Renal cortex interstitium (tissue), 15 donors: ENCODE results near the gene SORCS2. TPM values are rescaled to one million over a fixed set of nuclear protein-coding genes. Genes with fewer than 3 reads are reported as not detected.

Experiments
- DNase-seq, 11 donors: peaks; one replicate each; pipeline ENCODE4 v3.0.0-alpha.2; 2013; ENCODE audit warnings: low read depth in 9 of 11, low spot score in 4 of 11; ENCODE audit errors: extremely low read depth in 1 of 11
- long read RNA-seq, 16 experiments: transcript quantifications; one replicate each; lab custom pipeline, GENCODE V29; 2026
- polyA plus RNA-seq, 3 donors: library from polyadenylated mRNA; unstranded; fragments of 120-200 nt; gene quantifications; one replicate each; pipeline ENCODE4 v1.2.1, GENCODE V29; 2013; ENCODE audit not compliant: insufficient read length in 3 of 3

Gene SORCS2
- polyA plus RNA-seq = 10 to 100 TPM in 1 of 3 donors, 1 to 10 TPM in 2; 8.3 to 13.3 (median 9.9) TPM
- long read RNA-seq, donor 1 = 0 reads
- long read RNA-seq, donor 2, partial matches to known transcripts = 0 of 2 reads
- long read RNA-seq, donor 2, other reads (novel, unspliced or antisense) = 0 of 2 reads
- long read RNA-seq, donor 3 = 0 reads
- long read RNA-seq, donor 4 = 0 reads
- long read RNA-seq, donor 5 = 0 reads
- long read RNA-seq, donor 6 = 0 reads
- long read RNA-seq, donor 7 = 0 reads
- long read RNA-seq, donor 8 = 0 reads
- long read RNA-seq, donor 9, partial matches to known transcripts = 0 of 1 reads
- long read RNA-seq, donor 9, other reads (novel, unspliced or antisense) = 0 of 1 reads
- long read RNA-seq, donor 10 = 0 reads
- long read RNA-seq, donor 11, partial matches to known transcripts = 0 of 1 reads
- long read RNA-seq, donor 11, other reads (novel, unspliced or antisense) = 0 of 1 reads
- long read RNA-seq, donor 12 = 0 reads
- long read RNA-seq, donor 13 = 0 reads
- long read RNA-seq, donor 14 = 0 reads
- long read RNA-seq, donor 15 = 0 reads
- long read RNA-seq, donor 16, partial matches to known transcripts = 6 of 7 reads
- long read RNA-seq, donor 16, other reads (novel, unspliced or antisense) = 0 of 7 reads

DNA sequence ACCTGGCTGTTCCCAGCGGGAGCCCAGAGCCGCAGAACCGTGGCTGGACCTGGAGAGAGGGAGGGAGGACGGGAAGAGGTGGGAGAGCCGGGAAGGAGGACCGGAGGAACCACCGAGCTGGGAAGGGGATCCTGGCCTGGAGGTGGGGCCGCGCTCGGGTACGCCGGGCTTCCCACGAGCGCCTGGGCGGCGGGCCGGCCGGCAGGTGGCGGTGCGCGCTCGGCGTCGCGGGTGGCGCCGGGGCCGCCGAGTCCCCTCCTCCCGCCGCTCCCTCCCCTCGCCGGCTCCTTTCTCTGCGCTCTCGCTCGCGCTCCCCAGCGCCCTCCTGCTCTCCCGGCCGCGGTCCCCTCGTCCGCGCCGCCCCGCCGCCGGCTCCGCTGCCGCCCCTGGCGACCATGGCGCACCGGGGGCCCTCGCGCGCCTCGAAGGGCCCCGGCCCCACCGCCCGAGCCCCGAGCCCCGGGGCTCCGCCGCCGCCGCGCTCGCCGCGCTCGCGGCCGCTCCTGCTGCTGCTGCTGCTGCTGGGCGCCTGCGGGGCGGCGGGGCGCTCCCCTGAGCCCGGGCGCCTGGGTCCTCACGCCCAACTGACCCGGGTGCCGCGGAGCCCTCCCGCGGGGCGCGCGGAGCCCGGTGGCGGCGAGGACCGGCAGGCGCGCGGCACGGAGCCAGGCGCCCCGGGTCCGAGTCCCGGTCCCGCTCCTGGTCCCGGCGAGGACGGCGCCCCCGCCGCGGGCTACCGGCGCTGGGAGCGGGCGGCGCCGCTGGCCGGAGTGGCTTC is at the start of gene SORCS2:
TSS of gene SORCS2 (plus strand) at position 287 of the 778 bp plus-strand sequence.
- DNase-seq = peak in 6 of 11 donors; percentile 45 to 69 (median 65)

DNA sequence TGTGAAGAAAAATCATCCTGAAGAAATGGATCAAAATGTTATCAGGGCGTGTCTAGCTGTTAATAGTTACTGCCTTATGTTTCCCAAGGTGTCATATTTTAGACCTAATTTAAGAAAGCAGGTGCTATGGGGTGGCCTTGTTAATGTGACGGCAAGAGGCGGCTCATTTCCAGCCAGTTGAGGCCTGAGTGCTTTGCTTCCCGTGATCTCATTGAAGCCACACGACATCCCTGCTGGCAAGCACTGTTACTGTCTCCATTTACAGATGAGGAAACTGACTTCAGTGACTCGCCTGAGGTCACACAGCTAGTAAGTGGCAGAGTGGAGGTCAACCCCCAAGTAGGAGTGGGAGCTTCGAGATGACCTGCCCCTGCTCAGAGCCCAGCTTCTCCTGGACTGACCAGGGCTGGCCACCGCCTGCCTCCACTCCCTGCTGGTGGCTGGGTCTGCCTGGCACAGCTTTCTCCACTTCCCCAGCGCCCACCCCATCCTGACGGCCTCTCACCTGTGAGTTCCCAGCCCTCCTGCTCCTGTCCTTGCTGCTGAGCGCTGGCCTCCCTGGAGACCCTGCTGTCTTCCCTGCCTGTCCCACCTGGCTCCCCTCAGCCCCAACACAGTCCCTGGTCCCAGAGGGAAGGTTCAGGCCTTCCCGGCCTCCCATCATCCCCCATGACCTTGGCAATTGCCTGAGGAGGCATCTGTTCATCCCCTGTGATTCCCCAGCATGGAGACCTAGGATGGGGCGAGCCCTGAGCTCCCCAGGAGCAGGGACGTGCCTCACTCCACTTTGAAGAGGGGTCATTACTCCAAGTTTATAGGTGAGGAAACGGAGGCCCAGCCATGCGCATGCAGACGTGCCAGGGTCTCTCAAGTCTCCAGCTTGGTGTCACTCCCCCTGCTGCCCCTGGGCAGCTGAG is 47.7 kb upstream of the SORCS2 start:
- DNase-seq = no peak

GRCh38 chr4:7145291-7145934 is 46.9 kb upstream of the SORCS2 start:
- no peak for DNase-seq

DNA sequence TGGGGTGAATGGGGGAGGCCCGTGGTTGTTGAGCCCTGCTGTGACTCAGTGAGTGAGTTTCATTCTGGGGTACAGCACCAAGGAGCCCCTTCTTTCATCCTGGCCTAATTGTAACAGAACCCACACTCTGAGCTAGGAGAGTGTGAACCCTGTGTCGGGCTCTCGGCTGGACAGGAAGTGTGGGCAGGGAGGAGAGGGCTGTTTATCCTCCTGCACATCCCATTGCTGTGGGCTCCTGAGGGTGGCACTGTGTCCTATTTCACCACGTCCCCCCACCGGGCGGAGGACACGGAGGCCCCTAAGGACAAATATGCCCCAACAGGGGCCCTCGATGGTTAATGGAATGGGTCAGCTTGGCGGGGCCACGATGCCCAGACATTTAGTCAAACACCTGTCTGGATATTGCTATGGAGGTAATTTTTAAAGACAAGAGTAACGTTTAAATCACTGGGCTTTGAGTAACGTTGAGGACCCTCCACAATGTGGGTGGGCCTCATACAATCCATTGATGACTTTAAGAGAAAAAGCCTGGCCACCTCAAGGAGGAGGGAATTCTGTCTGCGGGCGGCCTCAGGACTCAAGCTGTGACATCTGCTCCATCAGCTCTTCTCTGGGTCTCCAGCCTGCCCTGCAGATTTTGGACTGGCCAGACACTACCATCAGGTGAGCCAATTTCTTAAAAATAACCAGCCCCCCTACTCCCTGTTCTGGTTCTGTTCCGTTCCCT is 46.1 kb upstream of the SORCS2 start:
- DNase-seq = no peak

GRCh38 chr4:7146786-7147115 is 45.6 kb upstream of the SORCS2 start:
- DNase-seq = no peak

DNA sequence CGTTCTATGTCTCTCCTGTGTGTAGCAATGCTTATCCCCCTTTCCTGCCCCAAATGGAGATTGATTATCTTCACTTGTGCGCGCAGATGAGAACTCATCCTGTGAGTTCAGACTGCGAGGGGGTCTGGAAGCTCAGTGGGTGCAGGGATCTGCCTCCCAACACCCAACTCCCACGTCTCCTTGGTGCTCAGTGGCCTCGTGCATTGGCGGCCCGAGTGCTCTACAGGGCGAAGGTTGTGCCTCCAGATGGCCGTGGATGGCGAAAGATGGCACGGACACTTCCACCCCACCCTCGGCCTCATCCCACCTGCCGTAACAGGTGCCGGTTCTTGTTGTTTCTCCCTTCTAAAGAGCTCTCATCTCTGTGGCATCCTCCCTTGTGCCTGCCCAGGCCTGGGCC is 45.1 kb upstream of the SORCS2 start:
- DNase-seq = no peak

- no peak for DNase-seq
Observed at GRCh38 chr4:7147661-7148310, 44.6 kb upstream of the SORCS2 start.

- no peak for DNase-seq
Observed at GRCh38 chr4:7148337-7148736, 44.0 kb upstream of the SORCS2 start.

DNA sequence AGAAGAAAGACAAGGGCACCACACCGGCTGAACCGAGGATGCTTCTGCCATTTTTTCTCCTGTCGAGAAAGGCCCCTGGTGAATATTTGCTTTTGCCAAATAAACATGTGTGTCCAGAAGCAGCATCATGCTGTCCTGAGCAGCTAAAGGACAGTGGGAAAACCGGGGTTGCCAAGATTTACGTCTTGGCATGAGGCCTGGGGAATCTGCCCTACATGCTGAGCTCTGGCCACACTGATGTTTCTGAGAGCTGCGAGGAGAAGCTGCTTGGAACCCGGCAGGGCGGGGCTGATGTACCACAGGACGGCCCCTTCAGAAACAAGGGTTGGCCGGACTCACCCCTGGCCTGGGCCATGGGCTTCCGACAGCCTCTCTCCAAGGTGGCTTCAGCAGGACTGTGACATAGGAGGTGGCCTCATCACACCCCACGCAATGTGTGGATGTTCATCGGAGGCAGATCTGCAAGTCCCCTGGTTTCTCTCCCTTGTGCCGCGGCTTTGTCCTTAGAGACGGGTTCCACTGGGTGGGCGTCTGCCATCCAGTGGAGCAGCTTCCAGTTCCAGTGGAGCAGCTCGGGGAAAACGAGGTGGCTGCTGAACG is 42.2 kb upstream of the SORCS2 start:
- DNase-seq = no peak

DNA sequence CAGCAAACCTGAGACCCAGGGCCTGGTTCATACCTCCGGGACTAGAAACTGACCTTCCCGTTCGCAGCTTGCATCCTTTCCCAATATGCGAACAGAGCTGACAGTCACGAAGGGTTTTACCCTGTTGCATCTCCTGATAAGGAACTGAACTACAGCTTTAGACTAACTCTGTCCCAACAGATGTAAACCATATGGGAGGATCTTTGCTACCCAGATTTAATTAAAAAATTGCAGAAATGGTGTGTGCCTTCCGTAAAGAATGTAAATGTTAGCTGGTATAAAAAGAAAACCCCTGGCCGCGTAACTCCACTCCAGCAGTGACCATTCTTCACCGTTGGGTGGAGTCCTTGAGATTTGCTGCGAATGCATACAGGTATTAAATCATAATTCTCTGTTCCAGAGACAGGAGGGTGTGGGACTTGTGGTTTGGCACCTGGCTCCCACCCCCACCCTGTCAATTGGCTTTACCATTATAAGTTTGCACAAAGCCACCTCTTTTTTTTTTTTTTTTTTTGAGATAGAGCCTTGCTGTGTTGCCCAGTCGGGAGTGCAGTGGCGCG is 40.6 kb upstream of the SORCS2 start:
- DNase-seq = no peak

GRCh38 chr4:7153711-7154110 is 38.6 kb upstream of the SORCS2 start:
- no peak for DNase-seq

GRCh38 chr4:7154351-7154981 is 37.9 kb upstream of the SORCS2 start:
- no peak for DNase-seq

DNA sequence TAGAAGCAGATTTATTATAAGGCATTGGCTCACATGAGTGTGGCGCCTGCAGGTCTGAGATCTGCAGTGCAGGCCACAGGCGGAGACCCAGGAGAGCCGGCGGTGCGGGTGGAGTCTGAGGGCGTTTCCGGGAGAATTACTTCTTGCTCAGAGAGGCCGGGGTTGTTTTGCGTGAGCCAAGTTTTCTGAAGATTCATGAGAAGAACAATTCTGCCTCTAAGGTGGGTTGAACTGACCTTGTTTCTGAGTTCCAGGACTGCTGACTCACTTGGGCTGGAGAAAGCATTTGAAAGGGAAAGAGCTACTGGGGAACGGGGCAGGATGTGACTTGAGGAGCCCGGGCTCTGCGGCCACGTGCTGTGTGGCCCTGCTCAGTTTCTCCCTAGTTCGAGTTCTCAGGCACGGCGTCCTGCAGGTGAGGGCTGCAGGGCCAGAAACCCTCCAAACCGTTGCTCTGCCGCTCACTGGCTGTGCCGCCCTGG is 36.7 kb upstream of the SORCS2 start:
- no peak for DNase-seq

DNA sequence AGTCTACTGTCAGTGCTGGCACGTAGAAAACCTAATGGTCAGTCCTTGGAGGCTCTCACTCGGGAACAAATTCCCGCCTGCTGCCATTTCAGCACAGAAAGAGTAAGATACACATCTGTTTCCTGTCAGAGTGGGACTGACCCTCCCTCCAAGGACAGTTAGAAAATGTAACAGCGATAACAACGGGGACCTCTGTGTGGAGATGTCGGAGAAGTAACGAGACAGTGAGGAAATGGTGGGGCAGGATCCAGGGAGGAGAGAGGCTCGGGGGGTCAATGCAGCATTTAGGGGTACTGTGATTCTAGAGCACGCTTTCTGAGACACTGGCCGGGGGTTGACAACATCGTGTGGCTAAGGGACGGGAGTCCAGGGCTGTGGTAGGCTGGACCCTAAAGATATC is 36.0 kb upstream of the SORCS2 start:
- DNase-seq = no peak

DNA sequence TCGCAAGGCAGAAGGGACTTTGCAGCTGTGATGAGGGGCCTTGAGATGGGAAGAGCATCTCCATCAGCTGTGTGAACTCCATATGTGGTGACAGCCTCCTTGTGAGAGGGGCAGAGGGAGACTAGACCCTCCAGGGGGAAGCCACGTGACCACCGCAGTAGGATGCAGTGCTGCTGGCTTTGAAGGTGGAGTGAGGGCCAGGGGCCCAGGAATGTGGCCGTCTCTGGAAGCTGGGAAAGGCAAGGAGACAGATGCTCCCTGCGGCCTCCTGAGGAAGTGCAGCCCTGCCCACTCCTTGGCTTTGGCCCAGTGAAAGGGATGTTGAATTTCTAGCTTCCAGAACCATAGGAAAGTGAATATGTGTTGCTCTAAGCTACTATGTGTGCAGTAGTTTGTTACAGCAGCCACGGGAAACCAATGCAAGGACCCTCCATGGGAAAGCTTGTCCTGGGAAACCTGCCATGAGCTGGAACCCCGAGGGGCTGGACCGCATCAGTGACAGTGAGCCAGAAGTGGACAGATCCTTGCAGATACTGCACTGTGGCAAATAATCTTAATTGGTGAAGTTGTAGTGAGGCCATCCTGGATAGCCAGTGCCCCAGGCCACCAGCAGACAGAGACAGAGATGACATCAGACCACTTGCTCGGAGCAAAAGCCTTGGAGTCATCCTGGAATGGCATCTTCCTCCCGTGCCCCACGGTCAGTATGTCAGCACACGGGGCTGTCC is 35.4 kb upstream of the SORCS2 start:
- no peak for DNase-seq

DNA sequence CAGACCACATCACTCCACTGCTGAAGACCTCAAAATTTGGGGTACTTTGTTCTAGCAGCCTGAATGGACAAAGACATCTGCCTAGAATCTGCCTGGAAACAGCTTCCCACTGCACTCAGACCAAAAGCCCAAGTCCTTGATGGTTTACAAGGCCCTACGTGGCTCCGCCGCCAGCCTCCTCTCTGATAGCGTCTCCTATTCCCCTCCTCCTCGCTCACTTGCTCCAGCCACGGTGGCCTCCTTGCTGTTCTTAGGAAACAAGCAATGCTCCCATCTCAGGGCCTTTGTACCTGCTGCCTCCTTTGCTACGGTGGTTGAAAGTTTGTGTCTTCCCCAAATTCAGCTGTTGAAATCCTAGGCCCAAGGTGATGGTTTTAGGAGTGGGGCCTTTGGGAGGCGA is 34.7 kb upstream of the SORCS2 start:
- DNase-seq = no peak
